ENCODE results near the gene JAK1.
"Not testable (repeated sequence)": the region's sequence is repeated elsewhere in the genome, so short reads cannot be mapped to it uniquely, and the experiment has no call there.

The JAK1 gene

GRCh38 chr1:64966158-64966971, at the start of gene JAK1:
Gene JAK1 (minus strand): TSS chr1:64966549. CDS start chr1:64886264, 80,285 bp downstream.
- peak; percentile 86 to 87 for DNase-seq

- DNase-seq: no peak
Observed at GRCh38 chr1:65014321-65014720, 48.0 kb upstream of the JAK1 start.

GRCh38 chr1:65011983-65012382, 45.6 kb upstream of the JAK1 start:
- peak in 1 of 2 experiments; percentile 13 for DNase-seq

- DNase-seq: no peak
Observed at GRCh38 chr1:65009724-65010420, 43.5 kb upstream of the JAK1 start.

- no peak for DNase-seq
Observed at GRCh38 chr1:65009176-65009575, 42.8 kb upstream of the JAK1 start.

- no peak for DNase-seq
Observed at GRCh38 chr1:65006806-65007205, 40.5 kb upstream of the JAK1 start.

GRCh38 chr1:65003316-65003664, 36.9 kb upstream of the JAK1 start:
- no peak for DNase-seq

GRCh38 chr1:65002508-65003315, 36.4 kb upstream of the JAK1 start:
- DNase-seq: peak; percentile 68 to 77

GRCh38 chr1:65002156-65002507, 35.8 kb upstream of the JAK1 start:
- no peak for DNase-seq

GRCh38 chr1:65001231-65001792, 35.0 kb upstream of the JAK1 start:
- peak; percentile 80 to 87 for DNase-seq

GRCh38 chr1:64998425-64998948, 32.1 kb upstream of the JAK1 start:
- DNase-seq: not testable (repeated sequence)

- DNase-seq: no peak
Observed at GRCh38 chr1:64996541-64997257, 30.4 kb upstream of the JAK1 start.

- DNase-seq: no peak
Observed at GRCh38 chr1:64995316-64995715, 29.0 kb upstream of the JAK1 start.

- DNase-seq: no peak
Observed at GRCh38 chr1:64986903-64987871, 20.8 kb upstream of the JAK1 start.

GRCh38 chr1:64984737-64985136, 18.4 kb upstream of the JAK1 start:
- DNase-seq: no peak

GRCh38 chr1:64984106-64984505, 17.8 kb upstream of the JAK1 start:
- DNase-seq: no peak

- no peak for DNase-seq
Observed at GRCh38 chr1:64983110-64983509, 16.8 kb upstream of the JAK1 start.

GRCh38 chr1:64981601-64982533, 15.5 kb upstream of the JAK1 start:
- no peak for DNase-seq

- no peak for DNase-seq
Observed at GRCh38 chr1:64980745-64981600, 14.6 kb upstream of the JAK1 start.

Measured in activated CD4-positive, alpha-beta T cell treated with anti-CD3 and anti-CD28 coated beads, Interleukin-2, amount 50 U/mL, for 48 hours (primary cell).